Ishikawa (cell line): ENCODE measurements around the gene ITGB8.

Experiments
- CREB1 ChIP-seq: IDR thresholded peaks from 2 replicates; pipeline ENCODE4 v1.6.1; 2012; ENCODE audit warnings: low read depth
- EP300 ChIP-seq: IDR thresholded peaks from 2 replicates; pipeline ENCODE4 v1.6.1; 2012; ENCODE audit warnings: borderline replicate concordance
- FOXM1 ChIP-seq: IDR thresholded peaks from 2 replicates; pipeline ENCODE4 v1.6.1; 2012; ENCODE audit warnings: low read depth, borderline replicate concordance
- REST ChIP-seq: IDR thresholded peaks from 2 replicates; pipeline ENCODE4 v1.6.1; 2012; ENCODE audit warnings: low read depth, mild to moderate bottlenecking
- TF ChIP-seq, protein P1 (sequence below): IDR thresholded peaks from 2 replicates; pipeline ENCODE4 v1.6.1; 2012

GRCh38 chr7:20376796-20377195 lies 46.1 kb downstream of the ITGB8 start:
- TF ChIP-seq CREB1: no peak
- TF ChIP-seq REST: no peak
- no peak for TF ChIP-seq EP300
- TF ChIP-seq, protein P1, sequence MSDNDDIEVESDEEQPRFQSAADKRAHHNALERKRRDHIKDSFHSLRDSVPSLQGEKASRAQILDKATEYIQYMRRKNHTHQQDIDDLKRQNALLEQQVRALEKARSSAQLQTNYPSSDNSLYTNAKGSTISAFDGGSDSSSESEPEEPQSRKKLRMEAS: no peak
- TF ChIP-seq FOXM1: no peak
